GM21717 (cell line): ENCODE data around the gene GLIS1.

Experiments used
- ATAC-seq: cut with Tn5 transposase; IDR thresholded peaks from one replicate; pipeline ENCODE4 v1.9.1; 2021; ENCODE audit warnings: mild to moderate bottlenecking, moderate library complexity; ENCODE audit not compliant: unreplicated experiment

Gene GLIS1

DNA sequence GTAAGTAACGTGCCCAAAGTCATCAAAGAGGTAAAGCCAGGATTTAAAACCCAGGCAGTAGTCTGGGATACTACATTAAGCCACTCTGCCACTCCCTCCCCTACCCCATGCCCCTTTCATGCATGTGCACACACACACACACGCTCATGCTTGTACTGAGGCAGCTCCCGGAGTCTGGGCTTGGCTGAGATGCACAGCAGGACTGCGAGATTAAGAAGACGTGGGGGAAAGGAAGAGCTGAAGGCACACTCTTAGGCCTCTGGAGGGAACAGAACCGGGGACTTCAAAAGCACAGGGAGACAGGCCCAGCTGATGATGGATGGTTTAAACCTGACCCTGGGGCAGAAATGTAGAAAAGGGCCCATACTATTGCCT is 98.3 kb downstream of the GLIS1 start:
- ATAC-seq, result no peak

DNA sequence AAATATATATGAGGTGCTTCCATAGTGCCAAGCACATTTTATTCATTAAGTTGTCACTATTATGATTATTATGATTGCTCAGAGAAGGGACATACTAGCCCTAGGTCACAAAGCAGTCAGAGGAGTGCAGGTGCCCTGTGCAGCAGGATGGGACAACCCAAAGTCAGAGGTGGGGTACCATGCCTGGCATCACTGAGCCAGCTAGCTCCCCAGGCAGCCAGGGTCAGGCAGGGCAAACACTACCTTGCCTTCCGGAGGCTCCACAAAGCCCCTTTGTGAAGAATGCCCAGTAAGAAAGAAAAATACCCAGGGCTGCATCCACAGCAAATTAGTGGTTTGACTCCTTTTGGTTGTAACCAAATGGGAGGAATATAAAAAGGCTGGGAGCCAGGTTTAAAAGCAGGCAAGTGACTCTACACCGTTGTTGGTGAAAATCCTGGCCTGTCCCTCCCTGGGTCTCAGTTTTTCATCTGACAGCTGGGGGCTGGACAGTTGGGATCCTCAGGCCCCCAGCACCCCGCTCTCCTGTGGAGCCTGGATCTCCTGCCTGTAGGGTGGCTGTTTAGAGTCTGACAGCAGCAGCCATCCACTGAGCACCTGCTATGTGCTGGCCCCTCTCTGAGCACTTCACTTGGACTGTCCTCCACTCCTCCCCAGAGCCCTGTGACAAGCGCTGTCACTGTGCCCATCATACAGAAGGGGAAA is 98.8 kb downstream of the GLIS1 start:
- no peak for ATAC-seq

DNA sequence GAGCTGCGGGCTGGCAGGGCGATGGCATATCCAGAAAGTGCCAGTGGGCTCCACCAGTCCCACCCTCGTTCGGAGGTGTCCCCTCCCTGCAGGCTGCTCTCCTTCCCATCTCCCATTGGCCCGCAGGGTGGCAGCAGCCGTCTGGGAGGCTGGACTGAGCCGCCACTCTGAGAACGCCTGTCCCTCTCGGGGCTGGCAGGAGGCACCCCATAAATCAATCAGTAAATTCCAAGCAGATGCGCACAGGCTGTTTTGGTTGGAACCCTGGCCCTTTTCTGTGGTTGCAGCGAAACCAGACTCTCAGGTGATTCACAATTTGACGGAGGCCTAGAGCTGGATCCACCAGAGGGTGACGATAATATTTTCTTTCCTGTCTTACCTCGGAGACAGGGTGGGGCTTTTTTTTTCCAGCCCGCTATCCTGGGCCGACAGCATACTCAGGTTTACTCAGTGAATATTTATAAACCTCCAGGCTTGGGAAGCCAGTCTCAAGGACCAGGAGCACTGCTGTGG is 99.7 kb downstream of the GLIS1 start:
- ATAC-seq, result no peak

DNA sequence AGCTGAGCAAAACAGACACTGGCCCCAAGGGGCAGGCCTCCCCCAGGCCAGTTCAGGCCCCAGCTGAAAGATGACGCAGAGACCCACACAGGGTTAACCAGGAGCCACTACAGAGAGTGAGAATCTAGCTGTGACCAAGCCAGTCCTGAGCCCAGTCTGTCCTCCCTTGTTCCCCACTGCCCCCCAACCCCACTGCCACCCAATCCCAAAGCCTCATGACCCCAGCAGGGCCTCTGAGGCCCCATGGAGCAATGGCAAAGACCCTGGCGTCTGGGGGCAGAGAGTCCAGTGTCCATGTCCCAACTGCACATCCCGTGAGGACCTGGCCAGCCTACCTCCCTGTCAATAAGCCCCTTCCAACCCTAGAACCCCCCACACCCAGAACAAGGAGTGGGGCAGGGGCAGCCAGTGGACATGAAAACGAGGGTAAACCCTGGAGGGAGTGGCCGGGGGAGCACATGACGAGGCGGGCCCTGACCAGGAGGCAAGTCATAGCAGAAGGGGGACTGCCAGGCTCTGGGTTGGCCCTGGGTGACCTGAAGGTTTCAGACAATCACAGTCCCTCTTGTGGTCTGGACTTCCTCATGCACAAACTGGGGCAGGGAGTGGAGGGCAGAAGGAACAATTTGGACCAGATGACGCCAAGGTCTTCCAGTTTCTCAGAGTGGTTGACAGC is 100.5 kb downstream of the GLIS1 start:
- no peak for ATAC-seq

DNA sequence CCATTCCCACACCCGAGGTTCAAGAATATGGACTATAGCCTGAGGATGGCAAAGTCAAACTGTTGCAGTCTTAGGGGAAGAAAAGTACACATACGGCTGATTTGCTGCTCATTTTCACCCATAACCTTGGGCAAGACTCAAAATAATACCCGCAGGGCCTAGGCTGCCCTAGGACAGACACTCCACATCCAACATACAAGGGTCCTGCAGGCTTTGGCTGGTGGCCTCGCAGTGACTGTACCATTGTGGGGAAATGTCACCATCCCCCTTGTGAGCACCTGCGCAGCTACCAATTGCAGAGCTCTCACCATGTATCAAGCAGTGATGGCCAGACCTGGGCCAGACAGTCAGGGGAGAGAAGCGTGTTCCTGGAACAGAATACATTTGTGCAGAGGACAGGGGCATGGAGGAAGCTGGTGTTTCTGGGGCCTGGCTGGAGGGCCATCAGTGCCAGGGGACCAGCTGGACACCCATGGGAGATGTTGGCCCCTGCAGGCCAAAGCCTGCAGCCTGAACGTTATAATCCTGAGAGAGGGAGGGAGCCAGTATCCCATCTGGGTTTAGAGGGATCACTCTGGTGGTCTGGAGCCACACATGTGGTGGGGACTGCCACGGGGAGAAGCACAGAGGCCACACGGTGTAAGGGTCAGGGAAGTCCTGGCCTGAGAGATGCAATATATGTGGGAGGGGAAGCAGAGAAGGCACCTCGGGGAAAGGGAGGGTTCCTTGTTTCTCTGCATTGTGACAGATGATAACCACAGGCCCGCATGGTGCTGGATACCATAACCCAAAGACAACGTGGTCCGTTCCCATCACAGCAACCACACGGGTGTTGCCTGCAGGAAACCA is 101.2 kb downstream of the GLIS1 start:
- ATAC-seq, result no peak

DNA sequence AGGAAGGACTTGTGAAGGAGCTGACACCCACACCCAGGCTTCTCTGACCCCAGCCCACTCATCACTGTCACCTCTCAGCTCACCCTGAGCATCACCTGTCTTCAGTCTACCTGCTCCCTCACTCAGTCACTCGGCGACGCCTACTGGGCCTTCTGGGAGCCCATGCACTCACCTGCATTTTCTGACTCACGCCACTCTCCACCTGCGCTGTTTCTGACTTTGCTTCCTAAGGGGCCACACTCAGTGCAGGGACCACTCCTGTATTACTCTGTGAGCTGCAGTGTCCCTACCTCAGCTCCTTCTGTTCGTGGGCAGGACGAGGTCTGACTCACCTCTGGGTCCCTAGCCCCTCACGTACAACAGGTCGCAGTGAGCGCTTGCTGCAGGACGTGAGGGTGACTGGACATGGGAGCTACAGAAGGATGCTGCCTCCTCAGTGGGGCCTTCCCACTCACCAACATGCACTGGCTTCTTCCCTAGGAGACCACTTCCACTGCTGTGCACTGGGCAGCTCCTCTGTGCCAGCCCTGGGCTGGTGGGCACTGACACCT is 102.3 kb downstream of the GLIS1 start:
- no peak for ATAC-seq

DNA sequence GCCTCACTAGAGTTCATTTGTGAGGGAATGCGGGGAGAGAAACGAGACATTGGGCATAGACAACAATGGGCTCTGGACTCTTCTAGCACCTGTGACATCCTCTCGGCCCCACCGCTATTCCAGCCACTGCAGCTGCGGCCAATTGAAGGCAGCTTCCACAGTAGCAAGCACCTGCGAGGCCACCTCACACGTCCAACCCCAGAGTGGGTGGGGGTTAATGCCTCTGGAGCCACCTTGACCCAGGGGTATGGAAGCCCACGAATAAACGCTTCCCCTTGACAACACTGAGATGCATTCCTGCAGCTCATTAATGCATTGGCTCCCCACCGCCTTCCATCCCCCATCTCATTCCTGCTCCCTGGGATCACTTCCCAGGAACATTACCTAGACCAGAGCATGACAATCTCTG is 104.4 kb downstream of the GLIS1 start:
- no peak for ATAC-seq

DNA sequence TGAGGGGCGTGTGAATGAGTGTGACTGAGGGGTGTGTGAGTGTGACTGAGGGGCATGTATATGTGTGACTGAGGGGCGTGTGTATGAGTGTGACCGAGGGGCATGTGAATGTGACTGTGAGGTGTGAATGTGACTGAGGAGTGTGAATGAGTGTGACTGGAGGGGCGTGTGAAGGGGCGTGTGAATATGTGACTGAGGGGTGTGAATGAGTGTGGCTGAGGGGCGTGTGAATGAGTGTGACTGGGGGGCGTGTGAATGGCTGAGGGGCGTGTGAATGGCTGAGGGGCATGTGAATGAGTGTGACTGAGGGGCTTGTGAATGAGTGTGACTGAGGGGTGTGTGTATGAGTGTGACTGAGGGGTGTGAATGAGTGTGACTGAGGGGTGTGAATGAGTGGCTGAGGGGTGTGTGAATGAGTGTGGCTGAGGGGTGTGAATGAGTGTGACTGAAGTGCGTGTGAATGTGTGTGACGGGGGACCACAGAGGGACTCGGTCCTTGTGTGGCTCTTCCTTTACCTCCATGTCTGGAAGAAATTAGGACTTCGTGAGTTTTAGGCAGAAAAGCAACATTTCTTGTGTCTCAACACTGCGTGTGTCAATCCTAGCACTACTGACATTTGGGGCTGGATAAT is 105.8 kb downstream of the GLIS1 start:
- ATAC-seq, result no peak

DNA sequence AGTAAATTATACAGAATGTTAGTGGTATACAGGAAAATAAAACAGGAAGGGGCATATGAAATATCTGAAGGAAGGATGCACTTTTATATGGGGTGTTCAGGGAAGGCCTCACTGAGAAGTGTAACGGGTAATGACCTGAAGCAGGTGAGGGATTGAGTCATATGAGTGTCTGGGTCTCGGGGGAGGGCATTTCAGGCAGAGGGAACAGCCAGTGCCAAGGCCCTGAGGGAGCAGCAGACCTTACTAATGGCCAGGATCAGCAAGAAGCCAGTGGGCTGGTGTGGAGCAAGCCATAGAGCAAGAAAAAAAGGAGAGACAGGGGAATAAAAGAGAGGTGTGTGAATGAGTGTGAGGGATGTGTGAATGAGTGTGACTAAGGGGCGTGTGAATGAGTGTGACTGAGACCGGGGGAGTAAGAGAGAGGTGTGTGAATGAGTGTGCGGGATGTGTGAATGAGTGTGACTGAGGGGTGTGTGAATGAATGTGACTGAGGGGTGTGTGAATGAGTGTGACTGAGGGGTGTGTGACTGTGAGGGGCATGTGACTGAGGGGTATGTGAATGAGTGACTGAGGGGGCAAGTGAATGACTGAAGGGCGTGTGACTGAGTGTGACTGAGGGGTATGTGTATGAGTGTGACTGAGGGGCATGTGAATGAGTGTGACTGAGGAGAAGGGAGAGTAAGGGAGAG is 107.2 kb downstream of the GLIS1 start:
- ATAC-seq, result no peak

DNA sequence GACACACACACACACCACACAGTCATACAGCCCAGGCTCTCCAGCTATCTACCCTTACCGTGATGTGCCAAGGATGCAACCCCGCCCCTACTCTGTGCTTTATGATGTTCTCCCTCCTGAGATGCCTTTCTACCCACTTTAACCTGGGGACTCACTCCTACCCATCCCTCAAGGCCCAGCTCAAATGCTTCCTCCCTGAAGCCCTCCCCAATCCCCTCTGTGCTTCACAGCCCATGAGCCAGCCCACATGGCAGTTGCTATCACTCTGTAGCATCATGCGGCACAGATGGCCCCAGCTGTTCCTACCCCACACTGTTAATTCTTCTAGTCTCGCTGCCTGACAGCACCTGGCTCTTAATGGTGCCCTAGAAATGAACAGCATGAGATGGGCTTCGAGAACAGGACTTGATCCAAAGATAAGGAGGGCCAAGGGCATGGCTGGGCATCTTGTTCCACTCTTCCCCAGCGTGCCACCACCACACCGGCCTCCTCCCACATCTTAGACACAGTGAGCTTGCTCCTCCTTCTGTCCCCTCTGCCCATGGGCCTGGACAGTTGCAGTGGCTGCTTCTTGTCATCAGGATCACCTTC is 109.8 kb downstream of the GLIS1 start:
- ATAC-seq, result no peak

DNA sequence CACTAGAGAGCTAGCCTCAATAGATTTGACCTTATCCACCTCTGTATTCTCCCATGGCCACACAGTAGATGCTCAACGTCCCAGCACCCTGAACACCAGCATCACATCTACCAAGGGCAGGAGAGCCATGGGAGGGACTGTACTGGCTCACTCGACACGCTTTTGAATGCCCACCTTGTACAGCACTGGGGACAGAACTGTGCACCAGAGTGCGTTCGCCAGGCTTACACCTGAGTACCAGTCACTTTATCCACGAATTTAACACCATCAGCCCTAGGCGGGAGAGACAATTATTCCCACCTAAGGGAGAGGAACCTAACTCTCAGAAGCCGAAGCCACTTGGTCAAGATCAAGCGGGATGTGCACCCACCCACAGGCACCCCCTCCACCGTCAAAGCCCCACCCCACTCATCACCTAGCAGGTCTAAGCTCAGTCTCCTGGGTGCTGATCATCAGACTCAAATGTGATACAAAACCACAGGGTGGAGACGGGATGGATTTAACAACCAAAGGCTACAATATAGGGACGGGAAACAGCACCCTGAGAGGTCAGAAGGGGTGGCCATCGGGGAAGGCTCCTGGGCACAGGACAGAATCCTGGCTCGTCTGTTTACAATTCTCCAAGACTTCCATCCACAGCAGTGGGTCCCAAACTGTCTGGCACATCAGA is 110.5 kb downstream of the GLIS1 start:
- ATAC-seq, result no peak

DNA sequence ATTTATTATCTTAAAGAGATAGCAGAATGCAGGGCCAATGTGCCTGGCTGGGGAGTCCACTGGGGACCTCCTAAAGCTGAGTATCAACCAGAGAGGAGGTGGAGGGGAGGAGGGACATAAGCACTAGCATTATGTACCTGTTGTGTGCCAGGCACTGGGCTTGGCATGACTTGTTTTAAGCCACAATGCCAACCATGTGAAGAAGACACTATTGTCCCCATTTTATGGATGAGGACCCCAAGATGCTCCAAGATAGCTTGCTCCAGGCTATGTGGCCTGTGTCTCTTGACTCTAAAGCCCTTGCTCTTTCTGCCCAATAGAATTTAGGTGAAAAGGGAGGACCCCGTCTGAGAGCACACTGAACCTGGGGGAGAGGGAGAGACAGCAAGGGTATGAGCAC is 111.3 kb downstream of the GLIS1 start:
- ATAC-seq, result no peak

DNA sequence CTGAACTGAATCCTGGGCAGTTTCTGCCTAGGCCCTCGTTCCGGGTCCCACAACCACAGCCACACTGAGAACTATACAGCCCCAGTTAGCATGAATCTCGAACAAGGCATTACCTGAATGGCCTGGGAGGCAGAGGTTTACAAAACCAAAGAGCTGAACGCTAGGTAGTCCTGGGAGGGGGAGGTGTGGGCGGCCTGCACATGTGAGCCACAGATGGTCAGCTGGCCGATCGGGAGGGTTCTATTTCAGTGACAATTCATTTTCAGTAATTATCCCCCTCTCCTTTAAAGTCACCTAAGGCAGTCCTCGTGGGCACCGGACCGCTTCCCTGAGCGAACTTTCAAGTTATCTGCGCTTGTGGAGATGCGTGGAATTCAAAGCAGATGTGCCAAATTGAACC is 111.9 kb downstream of the GLIS1 start:
- ATAC-seq, result no peak

DNA sequence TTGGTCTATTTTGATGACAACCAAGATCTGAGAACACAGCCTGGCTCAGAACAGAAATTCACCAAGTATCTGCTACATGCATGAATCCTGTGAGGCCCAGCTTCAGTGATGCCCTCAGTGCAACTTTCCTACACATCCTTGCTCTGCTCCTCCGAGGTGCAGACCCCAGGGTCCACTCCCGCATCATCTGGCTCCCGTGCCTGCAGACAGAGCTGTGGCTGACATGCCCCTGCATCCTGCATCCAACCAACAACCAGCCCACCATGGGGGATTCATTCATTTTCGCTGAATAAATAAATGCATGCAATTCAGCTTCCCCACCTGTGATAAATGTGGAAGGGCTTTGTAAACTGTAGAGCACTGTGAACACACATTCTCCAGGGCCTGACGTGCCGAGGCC is 112.3 kb downstream of the GLIS1 start:
- no peak for ATAC-seq

DNA sequence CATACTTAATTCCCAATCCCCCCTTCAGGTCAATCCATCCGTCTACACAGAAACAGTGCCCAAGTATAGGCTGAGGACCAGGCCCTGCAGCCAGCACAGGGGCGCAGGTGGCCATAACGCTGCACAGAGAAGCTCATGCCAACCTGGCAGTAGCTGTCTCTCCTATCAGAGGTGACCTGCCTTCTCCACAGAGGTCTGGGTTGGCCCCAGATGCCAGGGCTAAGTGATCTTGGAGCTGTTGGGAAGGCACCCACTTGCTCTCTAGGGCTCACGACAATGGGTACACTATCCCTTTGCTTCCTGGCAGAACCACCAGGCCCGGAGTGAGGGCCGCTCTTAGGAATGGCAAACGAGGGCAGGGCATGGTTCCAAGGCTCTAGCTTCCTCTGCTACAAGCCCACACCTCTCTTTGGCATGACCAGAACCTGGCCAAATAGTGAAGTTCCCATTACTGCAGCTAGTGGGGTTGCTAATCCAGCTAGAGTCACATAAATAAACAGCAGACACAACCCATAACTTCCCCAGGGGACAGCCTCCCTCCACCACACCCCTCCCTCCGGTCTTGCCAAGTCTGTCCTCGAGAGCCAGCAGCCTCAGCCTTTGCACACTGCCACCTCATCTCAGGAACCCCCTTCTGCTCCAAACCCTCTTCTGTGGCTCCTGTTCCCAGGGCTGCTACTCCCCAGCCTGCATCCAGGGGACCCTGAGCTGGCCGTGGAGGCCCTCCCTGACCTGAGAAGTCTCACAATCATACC is 113.0 kb downstream of the GLIS1 start:
- ATAC-seq, result no peak

DNA sequence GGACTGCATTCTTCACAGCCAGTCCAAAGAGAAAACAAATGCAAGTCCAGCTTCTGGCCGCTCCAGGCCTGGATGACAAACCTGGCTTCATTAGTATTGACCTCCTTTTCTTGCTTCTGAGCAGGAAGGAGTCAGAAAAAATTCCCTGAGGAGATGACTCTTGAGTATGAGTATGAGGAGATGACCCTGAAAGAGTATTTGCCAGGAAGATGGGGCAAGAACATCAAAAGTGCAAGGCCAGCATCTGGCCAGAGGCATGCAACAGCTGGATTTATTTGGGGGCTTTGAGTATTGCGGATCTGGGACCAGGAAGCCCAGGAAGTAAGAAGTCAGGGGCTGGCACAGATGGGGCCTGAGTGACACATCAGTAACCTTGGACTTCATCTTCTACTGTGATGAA is 113.9 kb downstream of the GLIS1 start:
- no peak for ATAC-seq

DNA sequence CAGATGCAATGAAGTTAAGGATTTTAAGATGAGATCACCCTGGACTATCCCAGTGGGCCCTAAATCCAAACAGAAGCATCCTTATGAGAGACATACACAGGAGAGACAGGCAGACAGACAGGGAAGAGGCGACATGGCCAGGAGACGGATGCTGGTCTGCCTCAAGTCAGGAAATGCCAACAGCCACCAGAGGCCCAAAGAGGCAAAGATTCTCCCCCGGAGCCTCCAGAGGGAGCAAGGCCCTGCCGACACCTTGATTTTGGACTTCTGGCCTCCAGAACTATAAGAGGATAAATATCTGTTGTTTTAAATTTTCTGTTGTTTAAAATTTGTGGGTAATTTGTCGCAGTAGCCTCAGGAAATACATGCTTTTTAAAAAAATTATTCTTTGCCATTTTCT is 116.4 kb downstream of the GLIS1 start:
- ATAC-seq, result no peak

DNA sequence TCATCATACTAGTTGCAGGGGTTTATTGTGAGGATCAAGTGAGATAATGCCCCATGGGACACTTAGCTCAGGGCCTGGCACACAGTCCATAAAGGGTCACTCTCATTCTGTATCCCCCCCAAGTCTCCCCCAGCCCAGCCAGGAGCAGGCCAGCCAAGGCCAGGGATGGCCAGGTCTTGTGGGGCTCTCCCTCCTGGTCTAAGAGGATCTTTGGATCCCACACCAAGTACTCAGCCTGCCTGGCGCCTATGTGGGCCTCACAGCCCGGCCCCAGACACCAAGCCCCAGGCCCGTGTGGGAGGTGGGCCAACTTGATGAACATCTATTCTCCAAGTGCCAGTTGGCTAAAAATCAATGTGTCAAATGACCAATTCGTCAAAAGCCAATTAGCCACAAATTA is 117.8 kb downstream of the GLIS1 start:
- no peak for ATAC-seq
